Neuronal stem cell (in vitro differentiated cells): ENCODE data around the gene CHST12.

Experiments
- DNase-seq: peaks from one replicate; pipeline ENCODE4 v3.0.0-alpha.2; 2013; ENCODE audit warnings: low spot score
- H2AFZ ChIP-seq: one replicate; pipeline ENCODE4 v1.6.1; 2013; ENCODE audit warnings: mild to moderate bottlenecking, low read length, inconsistent platforms
- H2AK5ac ChIP-seq: 2 replicates; pipeline ENCODE4 v1.6.1; 2013; ENCODE audit warnings: low read depth, mild to moderate bottlenecking, inconsistent platforms, low read length, moderate library complexity, mixed read lengths
- H2BK120ac ChIP-seq: 2 replicates; pipeline ENCODE4 v1.6.1; 2013; ENCODE audit warnings: low read depth, mild to moderate bottlenecking, inconsistent platforms, low read length, moderate library complexity, mixed read lengths
- H2BK12ac ChIP-seq: one replicate; pipeline ENCODE4 v1.6.1; 2013; ENCODE audit warnings: low read length, inconsistent platforms
- H2BK15ac ChIP-seq: 2 replicates; pipeline ENCODE4 v1.6.1; 2013; ENCODE audit warnings: mild to moderate bottlenecking, low read length, inconsistent platforms, mixed read lengths
- H2BK5ac ChIP-seq: one replicate; pipeline ENCODE4 v1.6.1; 2013; ENCODE audit warnings: inconsistent platforms, mild to moderate bottlenecking, low read length, moderate library complexity
- H3K14ac ChIP-seq: one replicate; pipeline ENCODE4 v1.6.1; 2013; ENCODE audit warnings: low read length, inconsistent platforms
- H3K18ac ChIP-seq: 2 replicates; pipeline ENCODE4 v1.6.1; 2013; ENCODE audit warnings: low read length, inconsistent platforms
- H3K23ac ChIP-seq: 2 replicates; pipeline ENCODE4 v1.6.1; 2013; ENCODE audit warnings: low read depth, mild to moderate bottlenecking, mixed read lengths, low read length, inconsistent platforms; ENCODE audit not compliant: poor library complexity
- H3K27ac ChIP-seq: replicated peaks from 3 replicates; pipeline ENCODE4 v1.5.1; 2013; ENCODE audit warnings: low read length, inconsistent platforms
- H3K27me3 ChIP-seq, 3 experiments: 2 replicates each; pipeline ENCODE4 v1.6.1; 2013; ENCODE audit warnings: low read length in 3 of 3, mild to moderate bottlenecking in 2 of 3, inconsistent platforms in 1 of 3, low read depth in 1 of 3, mixed read lengths in 1 of 3, moderate library complexity in 1 of 3; ENCODE audit not compliant: control insufficient read depth in 3 of 3, insufficient read depth in 3 of 3
- H3K36me3 ChIP-seq, 2 donors: replicated peaks in 1 of 2; 2 replicates each; pipeline ENCODE4 v1.6.1; 2013; ENCODE audit warnings: low read length in 2 of 2; ENCODE audit not compliant: control insufficient read depth in 2 of 2, insufficient read depth in 2 of 2
- H3K4ac ChIP-seq: 2 replicates; pipeline ENCODE4 v1.6.1; 2013; ENCODE audit warnings: inconsistent platforms, mild to moderate bottlenecking, low read length, moderate library complexity
- H3K4me1 ChIP-seq, 2 donors: 1 replicate in 1 of 2; 2 replicates in 1 of 2; pipeline ENCODE4 v1.6.1; 2013; ENCODE audit warnings: low read length in 2 of 2, low read depth in 1 of 2; ENCODE audit not compliant: control insufficient read depth in 2 of 2, insufficient read depth in 1 of 2
- H3K4me2 ChIP-seq: one replicate; pipeline ENCODE4 v1.6.1; 2013; ENCODE audit warnings: mild to moderate bottlenecking, low read length, inconsistent platforms; ENCODE audit not compliant: insufficient read depth, poor library complexity, severe bottlenecking
- H3K4me3 ChIP-seq, 2 donors: 2 replicates each; pipeline ENCODE4 v1.5.1; 2013; ENCODE audit warnings: low read length in 2 of 2, mild to moderate bottlenecking in 2 of 2, inconsistent platforms in 1 of 2, moderate library complexity in 1 of 2
- H3K79me1 ChIP-seq: one replicate; pipeline ENCODE4 v1.6.1; 2013; ENCODE audit warnings: low read depth, mild to moderate bottlenecking, inconsistent platforms, low read length, moderate library complexity
- H3K9ac ChIP-seq: one replicate; pipeline ENCODE4 v1.6.1; 2013; ENCODE audit warnings: mild to moderate bottlenecking, low read depth, low read length, inconsistent platforms; ENCODE audit not compliant: poor library complexity
- H3K9me3 ChIP-seq, 2 donors: replicated peaks in 1 of 2; 2 replicates each; pipeline versions ENCODE3 to v1.6.1; 2013; ENCODE audit warnings: low read length in 2 of 2, mild to moderate bottlenecking in 2 of 2, inconsistent platforms in 1 of 2, low read depth in 1 of 2, mixed read lengths in 1 of 2, moderate library complexity in 1 of 2; ENCODE audit not compliant: control insufficient read depth in 2 of 2, insufficient read depth in 1 of 2
- H4K8ac ChIP-seq: one replicate; pipeline ENCODE4 v1.6.1; 2013; ENCODE audit warnings: low read depth, mild to moderate bottlenecking, inconsistent platforms, low read length, moderate library complexity
- H4K91ac ChIP-seq: one replicate; pipeline ENCODE4 v1.6.1; 2013; ENCODE audit warnings: low read length, low read depth, mild to moderate bottlenecking, inconsistent platforms; ENCODE audit not compliant: poor library complexity
- WGBS, 2 donors: extraction: QIAGEN DNeasy Blood & Tissue Kit; methylation state at CpG; one replicate each; pipeline ENCODE4 v1.1.7; 2013; ENCODE audit warnings: missing lambda C conversion rate in 2 of 2, mixed read lengths in 1 of 2; ENCODE audit not compliant: insufficient read length in 2 of 2, insufficient replicate concordance in 1 of 2; ENCODE audit errors: extremely low coverage in 2 of 2; 5-methylcytosine and 5-hydroxymethylcytosine counted together

CHST12 gene

DNA sequence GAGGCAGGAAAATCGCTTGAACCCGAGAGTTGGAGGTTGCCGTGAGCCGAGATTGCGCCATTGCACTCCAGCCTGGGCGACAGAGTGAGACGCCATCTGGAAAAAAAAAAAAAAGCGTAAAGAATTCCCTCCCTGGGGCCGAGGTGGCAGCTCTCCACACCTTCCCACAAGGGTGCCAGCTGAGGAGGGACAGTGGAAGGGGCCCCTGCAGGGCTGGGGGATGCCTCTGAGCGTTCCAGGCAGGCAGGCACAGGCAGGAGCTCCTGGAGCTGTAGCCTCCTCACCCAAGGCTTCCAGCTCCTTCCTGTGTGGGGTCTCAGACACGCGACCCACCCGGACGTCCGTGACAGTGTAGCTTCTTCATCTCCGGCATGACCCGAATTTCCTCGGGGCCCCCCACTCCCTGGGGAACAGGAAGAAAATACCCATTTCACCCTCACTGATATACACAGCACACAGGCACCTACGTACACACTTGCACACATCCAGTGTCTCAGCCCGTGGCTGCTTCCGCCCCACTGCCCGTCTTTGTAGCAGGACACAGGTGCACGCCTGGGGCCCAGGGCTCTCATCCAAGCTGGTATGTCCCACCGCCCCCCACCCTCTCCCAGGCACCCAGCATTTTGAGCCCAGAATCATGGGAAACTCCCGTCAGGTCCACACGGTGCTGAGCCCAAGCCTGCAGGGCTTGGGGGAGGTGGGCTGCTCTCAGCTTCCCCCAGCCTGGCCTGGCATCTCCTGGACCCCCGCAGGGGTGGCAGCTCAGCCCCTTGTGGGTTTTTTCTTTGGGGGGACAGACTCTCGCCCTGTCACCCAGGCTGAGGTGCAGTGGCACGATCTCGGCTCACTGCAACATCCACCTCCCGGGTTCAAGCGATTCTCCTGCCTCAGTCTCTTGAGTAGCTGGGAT is 47.0 kb downstream of the CHST12 start:
- Histone ChIP-seq H3K27ac (no peak overlapping the region), H3K36me3 (no peaks in the 10 kb centered on the region), H2AK5ac (peak overlapping the region; percentile 41), H3K27me3 (no peaks in the 10 kb centered on the region), H3K14ac (no peak overlapping the region), H2BK5ac (peak overlapping the region; percentile 24), H3K23ac (peak overlapping the region; percentile 22), H3K18ac (no peak overlapping the region), H4K91ac (no peak overlapping the region), H3K4me3 (no peak overlapping the region), H3K4me1 (peaks cover 10% of the 10 kb centered on the region in 2 donors), H3K79me1 (no peaks in the 10 kb centered on the region), H3K4me2 (no peak overlapping the region), H4K8ac (no peak overlapping the region), H3K4ac (no peak overlapping the region), H2BK120ac (no peak overlapping the region), H2BK15ac (peak overlapping the region; percentile 10), H2AFZ (no peak overlapping the region), H3K9me3 (no peaks in the 10 kb centered on the region), H3K9ac (no peak overlapping the region), H2BK12ac (no peak overlapping the region)
- no peak for DNase-seq
- WGBS, 2 donors: no CpG with 5 or more reads among the region's 32 CpGs

DNA sequence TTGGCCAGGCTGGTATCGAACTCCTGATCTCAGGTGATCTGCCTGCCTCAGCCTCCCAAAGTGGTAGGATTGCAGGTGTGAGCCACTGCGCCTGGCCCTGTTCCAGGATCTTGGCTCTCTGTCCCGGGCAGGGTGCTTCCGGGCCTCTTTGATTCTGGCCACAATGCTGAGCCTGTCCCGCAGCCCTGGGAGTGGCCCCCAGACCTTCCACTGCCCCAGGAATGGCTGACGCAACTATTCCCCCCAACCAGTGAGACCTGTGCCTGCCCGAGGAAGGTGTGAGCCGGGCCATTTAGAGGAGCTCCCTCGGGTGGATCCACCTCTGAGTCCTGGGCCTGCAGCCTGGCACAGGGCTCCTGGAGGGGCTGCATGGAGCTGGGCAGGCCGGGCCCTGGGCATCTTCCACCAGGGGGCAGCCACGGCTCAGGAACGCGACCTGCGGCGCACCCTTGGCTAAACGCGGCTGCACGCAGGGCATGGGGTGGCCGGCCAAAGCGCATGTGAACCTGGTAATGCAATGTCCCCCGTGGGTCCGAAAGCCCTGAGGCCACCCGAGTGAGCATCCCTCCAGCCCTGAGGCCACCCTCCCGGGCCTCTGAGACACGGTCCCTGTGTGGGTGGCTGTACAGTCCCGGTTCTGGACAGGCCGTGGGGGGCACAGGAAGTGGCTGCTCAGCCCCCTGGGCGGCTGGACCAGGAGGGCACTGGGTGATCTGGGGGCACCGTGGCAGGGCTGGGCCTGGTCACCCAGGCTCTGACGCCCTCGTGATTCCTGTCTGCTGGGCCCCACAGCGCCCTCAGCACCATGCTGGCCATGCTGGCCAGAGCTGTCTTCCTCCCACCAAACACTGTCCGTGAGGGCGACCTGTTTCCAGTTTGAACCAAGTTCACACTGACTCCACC is 48.0 kb downstream of the CHST12 start:
- Histone ChIP-seq H3K9ac (peak overlapping the region; percentile 21), H2BK12ac (peak overlapping the region; percentile 77), H2BK15ac (peak overlapping the region; percentile 31), H2AK5ac (peak overlapping the region; percentile 75), H4K8ac (no peak overlapping the region), H3K36me3 (no peaks in the 10 kb centered on the region), H2BK5ac (peak overlapping the region; percentile 24), H3K18ac (peak overlapping the region; percentile 87), H3K14ac (no peak overlapping the region), H3K4ac (no peak overlapping the region), H3K9me3 (no peaks in the 10 kb centered on the region), H3K27ac (no peak overlapping the region), H3K4me2 (peak overlapping the region; percentile 32), H3K23ac (peak overlapping the region; percentile 70), H3K4me1 (peaks cover 10% of the 10 kb centered on the region in 2 donors), H3K27me3 (no peaks in the 10 kb centered on the region), H3K4me3 (peak overlapping the region in 1 of 2 donors; percentile 26), H2BK120ac (no peak overlapping the region), H3K79me1 (no peaks in the 10 kb centered on the region), H2AFZ (peak overlapping the region; percentile 97), H4K91ac (no peak overlapping the region)
- no CpG with 5 or more reads among the region's 34 CpGs for WGBS, 2 donors
- peak; percentile 75 for DNase-seq

DNA sequence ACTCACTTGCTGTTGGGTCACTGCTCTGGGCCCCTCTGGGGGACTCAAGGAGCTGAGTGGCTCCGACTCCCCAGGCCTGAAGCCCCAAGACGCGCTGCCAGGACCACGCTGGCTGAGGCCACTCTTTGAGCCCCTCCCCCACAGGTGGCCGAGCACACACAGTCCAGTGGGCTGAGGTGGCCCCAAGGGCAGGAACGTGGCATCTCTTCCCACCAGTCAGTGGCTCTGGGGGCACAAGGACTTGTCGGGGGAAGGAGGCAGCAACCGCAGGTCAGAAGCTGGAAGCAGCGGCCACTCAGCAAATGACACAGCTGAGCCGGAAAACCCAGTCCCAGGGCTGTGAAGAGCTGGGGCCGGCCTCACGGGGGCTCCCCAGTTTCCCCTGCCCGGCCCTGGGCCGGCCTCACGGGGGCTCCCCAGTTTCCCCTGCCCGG is 48.7 kb downstream of the CHST12 start:
- H3K4me1 ChIP-seq: peaks cover 8 to 10% of the 10 kb centered on the region in 2 donors
- DNase-seq: no peak
- H2BK15ac ChIP-seq: peak overlapping the region; percentile 31
- peak overlapping the region; percentile 77 for H2BK12ac ChIP-seq
- no peak overlapping the region for H3K4me2 ChIP-seq
- no peak overlapping the region for H4K91ac ChIP-seq
- H2AFZ ChIP-seq: peak overlapping the region; percentile 97
- H3K14ac ChIP-seq: no peak overlapping the region
- H3K27me3 ChIP-seq: no peaks in the 10 kb centered on the region
- WGBS, 2 donors: no CpG with 5 or more reads among the region's 16 CpGs
- H3K23ac ChIP-seq: no peak overlapping the region
- H4K8ac ChIP-seq: no peak overlapping the region
- no peaks in the 10 kb centered on the region for H3K36me3 ChIP-seq
- no peaks in the 10 kb centered on the region for H3K9me3 ChIP-seq
- H3K4me3 ChIP-seq: no peak overlapping the region
- peak overlapping the region; percentile 86 for H3K18ac ChIP-seq
- no peak overlapping the region for H2AK5ac ChIP-seq
- no peak overlapping the region for H3K9ac ChIP-seq
- no peak overlapping the region for H3K27ac ChIP-seq
- no peak overlapping the region for H2BK120ac ChIP-seq
- H3K4ac ChIP-seq: no peak overlapping the region
- H2BK5ac ChIP-seq: no peak overlapping the region
- no peaks in the 10 kb centered on the region for H3K79me1 ChIP-seq
